ENCODE measurements around the gene TOR1B. TPM values are rescaled to one million over a fixed set of nuclear protein-coding genes. Genes with fewer than 3 reads are reported as not detected.
"Not testable (repeated sequence)": the region's sequence is repeated elsewhere in the genome, so short reads cannot be mapped to it uniquely, and the experiment has no call there.

Gene TOR1B
- total RNA-seq, 2 donors from 2014 or later = 15.2 to 16.9 TPM

- no peaks in the 10 kb centered on the region for H3K4me1 ChIP-seq (ENCODE audit: control insufficient read depth, insufficient read depth, low read length)
Observed at GRCh38 chr9:129786481-129786880, 16.5 kb upstream of the TOR1B start.

GRCh38 chr9:129794549-129794948 lies 8.4 kb upstream of the TOR1B start:
- no peak for DNase-seq
- H3K9me3 Mint-ChIP-seq = no peaks in the 10 kb centered on the region
- no peak for TF ChIP-seq CTCF (conservative IDR thresholded peaks at IDR 0.05)
- Histone ChIP-seq H3K27me3 (ENCODE audit: control insufficient read depth, insufficient read depth, low read length, poor library complexity, severe bottlenecking) (peaks cover 36% of the 10 kb centered on the region), H3K9me3 (ENCODE audit: control insufficient read depth, low read length) (no peaks in the 10 kb centered on the region), H3K27ac (ENCODE audit: low read depth, low read length) (no peak overlapping the region), H3K36me3 (ENCODE audit: control insufficient read depth, insufficient read depth, low read length) (no peaks in the 10 kb centered on the region), H3K4me1 (ENCODE audit: control insufficient read depth, insufficient read depth, low read length) (peaks cover 5% of the 10 kb centered on the region), H3K4me3 (ENCODE audit: low read length) (no peak overlapping the region), H3K9ac (ENCODE audit: extremely low read depth, low read length, poor library complexity, severe bottlenecking) (no peak overlapping the region)
- peaks cover 7% of the 10 kb centered on the region for H3K4me1 Mint-ChIP-seq
- no peak overlapping the region for H3K4me3 Mint-ChIP-seq
- H3K36me3 Mint-ChIP-seq (ENCODE audit: low read depth) = no peaks in the 10 kb centered on the region
- 93% methylated on average over 6 to 8 of the region's 8 CpGs for WGBS, 2 experiments (ENCODE audit: insufficient coverage in 1 of 2, insufficient read length in 1 of 2)
- H3K27ac Mint-ChIP-seq = no peak overlapping the region
- H3K27me3 Mint-ChIP-seq (ENCODE audit: insufficient read depth) = peaks cover 71% of the 10 kb centered on the region

More at GRCh38 chr9:129786481-129786880, 16.5 kb upstream of the TOR1B start:
- DNase-seq = no peak
- no peaks in the 10 kb centered on the region for H3K9me3 ChIP-seq (ENCODE audit: control insufficient read depth, low read length)
- Mint-ChIP-seq H3K27me3 (ENCODE audit: insufficient read depth) (peaks cover 24% of the 10 kb centered on the region), H3K4me3 (no peak overlapping the region), H3K9me3 (no peaks in the 10 kb centered on the region), H3K36me3 (ENCODE audit: low read depth) (no peaks in the 10 kb centered on the region), H3K4me1 (no peaks in the 10 kb centered on the region), H3K27ac (no peak overlapping the region)
- no peak overlapping the region for H3K4me3 ChIP-seq (ENCODE audit: low read length)
- TF ChIP-seq CTCF (conservative IDR thresholded peaks at IDR 0.05) = no peak
- no peak overlapping the region for H3K27ac ChIP-seq (ENCODE audit: low read depth, low read length)
- H3K9ac ChIP-seq (ENCODE audit: extremely low read depth, low read length, poor library complexity, severe bottlenecking) = no peak overlapping the region
- 89 to 93% methylated on average over 9 to 10 of the region's 10 CpGs for WGBS, 2 experiments (ENCODE audit: insufficient coverage in 1 of 2, insufficient read length in 1 of 2)
- peaks cover 20% of the 10 kb centered on the region for H3K27me3 ChIP-seq (ENCODE audit: control insufficient read depth, insufficient read depth, low read length, poor library complexity, severe bottlenecking)
- no peaks in the 10 kb centered on the region for H3K36me3 ChIP-seq (ENCODE audit: control insufficient read depth, insufficient read depth, low read length)

- peaks cover 80% of the 10 kb centered on the region for H3K27me3 Mint-ChIP-seq (ENCODE audit: insufficient read depth)
- not testable (repeated sequence) for H3K9me3 Mint-ChIP-seq; H3K4me1 Mint-ChIP-seq; DNase-seq; H3K27ac Mint-ChIP-seq; H3K36me3 Mint-ChIP-seq (ENCODE audit: low read depth); H3K9me3 ChIP-seq (ENCODE audit: control insufficient read depth, low read length); H3K4me3 ChIP-seq (ENCODE audit: low read length); H3K4me1 ChIP-seq (ENCODE audit: control insufficient read depth, insufficient read depth, low read length); H3K9ac ChIP-seq (ENCODE audit: extremely low read depth, low read length, poor library complexity, severe bottlenecking); H3K36me3 ChIP-seq (ENCODE audit: control insufficient read depth, insufficient read depth, low read length); H3K4me3 Mint-ChIP-seq; H3K27ac ChIP-seq (ENCODE audit: low read depth, low read length)
- 75 to 92% methylated on average over 2 of the region's 2 CpGs for WGBS, 2 experiments (ENCODE audit: insufficient coverage in 1 of 2, insufficient read length in 1 of 2)
- H3K27me3 ChIP-seq (ENCODE audit: control insufficient read depth, insufficient read depth, low read length, poor library complexity, severe bottlenecking) = peaks cover 41% of the 10 kb centered on the region
Observed at GRCh38 chr9:129796029-129796428, 7.0 kb upstream of the TOR1B start.

GRCh38 chr9:129798973-129799372 lies 4.0 kb upstream of the TOR1B start:
- peaks cover 13% of the 10 kb centered on the region for H3K4me1 Mint-ChIP-seq

More at GRCh38 chr9:129798973-129799372, 4.0 kb upstream of the TOR1B start:
- H3K9me3 ChIP-seq (ENCODE audit: control insufficient read depth, low read length) = no peaks in the 10 kb centered on the region
- TF ChIP-seq CTCF (conservative IDR thresholded peaks at IDR 0.05) = no peak
- H3K4me1 ChIP-seq (ENCODE audit: control insufficient read depth, insufficient read depth, low read length) = peaks cover 6% of the 10 kb centered on the region
- no peaks in the 10 kb centered on the region for H3K36me3 Mint-ChIP-seq (ENCODE audit: low read depth)
- no peak overlapping the region for H3K9ac ChIP-seq (ENCODE audit: extremely low read depth, low read length, poor library complexity, severe bottlenecking)
- H3K27ac ChIP-seq (ENCODE audit: low read depth, low read length) = no peak overlapping the region
- WGBS, 2 experiments (ENCODE audit: insufficient coverage in 1 of 2, insufficient read length in 1 of 2) = 50 to 69% methylated on average over 5 to 6 of the region's 6 CpGs
- DNase-seq = peak; percentile 53
- H3K9me3 Mint-ChIP-seq = no peaks in the 10 kb centered on the region
- peaks cover 67% of the 10 kb centered on the region for H3K27me3 Mint-ChIP-seq (ENCODE audit: insufficient read depth)
- H3K4me3 Mint-ChIP-seq = no peak overlapping the region
- H3K27me3 ChIP-seq (ENCODE audit: control insufficient read depth, insufficient read depth, low read length, poor library complexity, severe bottlenecking) = peaks cover 32% of the 10 kb centered on the region
- peak overlapping the region; percentile 17 for H3K4me3 ChIP-seq (ENCODE audit: low read length)
- H3K36me3 ChIP-seq (ENCODE audit: control insufficient read depth, insufficient read depth, low read length) = no peaks in the 10 kb centered on the region
- no peak overlapping the region for H3K27ac Mint-ChIP-seq

Data from endodermal cell (in vitro differentiated cells).